HepG2 (cell line): ENCODE results near the gene DCP2. TPM values are rescaled to one million over a fixed set of nuclear protein-coding genes. Genes with fewer than 3 reads are reported as not detected.
A peak's percentile ranks its signal among the peaks of the same experiment; 100 is the strongest.

ENCODE experiments used
- ASH2L ChIP-seq: fragments of 300-600, 200-600 bp; sonication (generic); IDR thresholded peaks from 2 replicates; pipeline ENCODE4 v1.7.0; 2017; ENCODE audit warnings: low read depth, mild to moderate bottlenecking, moderate library complexity, mixed read lengths, low read length; ENCODE audit not compliant: insufficient read length
- CAMTA2 ChIP-seq: sonication (generic); formaldehyde crosslinking; IDR thresholded peaks from 2 replicates; pipeline ENCODE4 v1.4.0; 2020; ENCODE audit warnings: mild to moderate bottlenecking, missing genetic modification reagents, borderline replicate concordance
- CBFB ChIP-seq: sonication (generic); formaldehyde crosslinking; IDR thresholded peaks from 2 replicates; pipeline ENCODE4 v1.4.0; 2020; ENCODE audit warnings: missing genetic modification reagents
- DBP ChIP-seq: sonication (generic); formaldehyde crosslinking; IDR thresholded peaks from 2 replicates; pipeline ENCODE4 v1.4.0; 2020; ENCODE audit warnings: missing genetic modification reagents; ENCODE audit errors: not compliant biosample characterization
- MXD4 ChIP-seq: IDR thresholded peaks from 2 replicates; pipeline ENCODE4 v1.6.1; 2016; ENCODE audit warnings: mild to moderate bottlenecking, missing biosample characterization, missing genetic modification reagents
- SIX4 ChIP-seq: sonication (generic); formaldehyde crosslinking; IDR thresholded peaks from 2 replicates; pipeline ENCODE4 v1.4.0; 2020; ENCODE audit warnings: missing genetic modification reagents
- ZFX ChIP-seq: sonication (generic); formaldehyde crosslinking; IDR thresholded peaks from 2 replicates; pipeline ENCODE4 v1.4.0; 2020; ENCODE audit warnings: mild to moderate bottlenecking, low read depth, missing genetic modification reagents, moderate library complexity
- ZNF878 ChIP-seq: sonication (generic); formaldehyde crosslinking; IDR thresholded peaks from 2 replicates; pipeline ENCODE4 v1.8.1; 2023; ENCODE audit warnings: mild to moderate bottlenecking, missing genetic modification reagents, moderate library complexity
- polyA plus RNA-seq, 8 experiments: library from polyadenylated mRNA; depleted of rRNA in 3 of 8; stranded (reverse) in 7 of 8; unstranded in 1 of 8; fragments of >200 nt; fragmentation: Illumina TruSeq in 4 of 8; extraction: Trizol in 4 of 8; gene quantifications; 2 replicates each; pipeline versions ENCODE4 v1.2.1 to v1.2.3, GENCODE V29; 2011 to 2016; ENCODE audit warnings: low read depth in 4 of 8, missing spikeins in 1 of 8, mixed read lengths in 1 of 8; ENCODE audit not compliant: insufficient read depth in 1 of 8
- total RNA-seq, 5 experiments: library from RNA; depleted of rRNA; stranded (reverse); fragments of >200 nt; fragmentation: Illumina TruSeq; extraction: Trizol; gene quantifications; 2 replicates each; pipeline ENCODE4 v1.2.3, GENCODE V29; 2016; ENCODE audit warnings: low read depth in 1 of 5
- TF ChIP-seq, protein P1 (sequence below): IDR thresholded peaks from 2 replicates; pipeline ENCODE4 v1.6.1; 2016; ENCODE audit warnings: control low read depth
- TF ChIP-seq, protein P2 (sequence below): IDR thresholded peaks from 2 replicates; pipeline ENCODE4 v1.4.0; 2020; ENCODE audit warnings: mild to moderate bottlenecking, missing genetic modification reagents

The DCP2 gene
- total and polyA plus RNA-seq, 2 of the 13 experiments (the other 11 are each of a cell fraction or from before 2014, with no cell fraction given) = 16.2 to 63.4 TPM

DNA sequence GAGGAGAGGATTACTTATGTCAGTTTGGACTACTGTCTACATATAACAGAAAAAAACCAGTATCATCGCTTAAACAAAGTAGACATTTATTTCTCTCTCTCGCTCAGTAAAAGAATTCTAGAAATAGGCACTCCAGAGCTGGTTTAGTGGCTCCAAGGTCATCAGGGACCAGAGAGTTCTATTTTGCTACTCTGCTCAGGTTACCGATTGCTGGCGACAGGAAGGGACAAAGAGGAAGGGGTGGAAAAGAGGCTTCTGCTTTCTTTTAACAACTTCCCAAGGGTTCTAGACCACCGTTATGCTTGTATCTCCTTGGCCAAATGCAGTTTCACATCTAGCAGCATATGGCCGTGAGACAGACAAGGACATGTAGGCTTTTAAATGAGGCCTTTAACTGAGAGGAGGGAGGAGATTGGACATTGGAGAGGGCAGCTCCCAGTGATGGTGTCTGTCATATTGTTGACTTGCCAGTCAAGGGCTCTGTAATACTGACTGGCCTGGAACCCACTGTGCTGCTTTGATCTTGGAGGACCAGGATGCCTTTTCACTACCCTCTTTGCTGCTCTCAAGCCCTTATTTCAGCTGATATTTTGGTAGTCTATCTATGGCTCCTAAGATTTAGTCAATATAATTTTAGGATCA is 15.6 kb upstream of the DCP2 start (continued):
- TF ChIP-seq, protein P1, sequence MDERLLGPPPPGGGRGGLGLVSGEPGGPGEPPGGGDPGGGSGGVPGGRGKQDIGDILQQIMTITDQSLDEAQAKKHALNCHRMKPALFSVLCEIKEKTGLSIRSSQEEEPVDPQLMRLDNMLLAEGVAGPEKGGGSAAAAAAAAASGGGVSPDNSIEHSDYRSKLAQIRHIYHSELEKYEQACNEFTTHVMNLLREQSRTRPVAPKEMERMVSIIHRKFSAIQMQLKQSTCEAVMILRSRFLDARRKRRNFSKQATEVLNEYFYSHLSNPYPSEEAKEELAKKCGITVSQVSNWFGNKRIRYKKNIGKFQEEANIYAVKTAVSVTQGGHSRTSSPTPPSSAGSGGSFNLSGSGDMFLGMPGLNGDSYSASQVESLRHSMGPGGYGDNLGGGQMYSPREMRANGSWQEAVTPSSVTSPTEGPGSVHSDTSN (CRISPR knock-in tag) = 0 out of 2 replicates have a peak, but pooled peaks have one; percentile 29
- TF ChIP-seq DBP (CRISPR knock-in tag) = no peak
- TF ChIP-seq ASH2L = peak; percentile 38
- 0 out of 2 replicates have a peak, but pooled peaks have one; percentile 24 for TF ChIP-seq ZFX (CRISPR knock-in tag)
- no peak for TF ChIP-seq CAMTA2 (CRISPR knock-in tag)
- TF ChIP-seq CBFB (CRISPR knock-in tag) = no peak
- 0 out of 2 replicates have a peak, but pooled peaks have one; percentile 40 for TF ChIP-seq SIX4 (CRISPR knock-in tag)
- TF ChIP-seq MXD4 (CRISPR knock-in tag) = 0 out of 2 replicates have a peak, but pooled peaks have one; percentile 22
- TF ChIP-seq, protein P2, sequence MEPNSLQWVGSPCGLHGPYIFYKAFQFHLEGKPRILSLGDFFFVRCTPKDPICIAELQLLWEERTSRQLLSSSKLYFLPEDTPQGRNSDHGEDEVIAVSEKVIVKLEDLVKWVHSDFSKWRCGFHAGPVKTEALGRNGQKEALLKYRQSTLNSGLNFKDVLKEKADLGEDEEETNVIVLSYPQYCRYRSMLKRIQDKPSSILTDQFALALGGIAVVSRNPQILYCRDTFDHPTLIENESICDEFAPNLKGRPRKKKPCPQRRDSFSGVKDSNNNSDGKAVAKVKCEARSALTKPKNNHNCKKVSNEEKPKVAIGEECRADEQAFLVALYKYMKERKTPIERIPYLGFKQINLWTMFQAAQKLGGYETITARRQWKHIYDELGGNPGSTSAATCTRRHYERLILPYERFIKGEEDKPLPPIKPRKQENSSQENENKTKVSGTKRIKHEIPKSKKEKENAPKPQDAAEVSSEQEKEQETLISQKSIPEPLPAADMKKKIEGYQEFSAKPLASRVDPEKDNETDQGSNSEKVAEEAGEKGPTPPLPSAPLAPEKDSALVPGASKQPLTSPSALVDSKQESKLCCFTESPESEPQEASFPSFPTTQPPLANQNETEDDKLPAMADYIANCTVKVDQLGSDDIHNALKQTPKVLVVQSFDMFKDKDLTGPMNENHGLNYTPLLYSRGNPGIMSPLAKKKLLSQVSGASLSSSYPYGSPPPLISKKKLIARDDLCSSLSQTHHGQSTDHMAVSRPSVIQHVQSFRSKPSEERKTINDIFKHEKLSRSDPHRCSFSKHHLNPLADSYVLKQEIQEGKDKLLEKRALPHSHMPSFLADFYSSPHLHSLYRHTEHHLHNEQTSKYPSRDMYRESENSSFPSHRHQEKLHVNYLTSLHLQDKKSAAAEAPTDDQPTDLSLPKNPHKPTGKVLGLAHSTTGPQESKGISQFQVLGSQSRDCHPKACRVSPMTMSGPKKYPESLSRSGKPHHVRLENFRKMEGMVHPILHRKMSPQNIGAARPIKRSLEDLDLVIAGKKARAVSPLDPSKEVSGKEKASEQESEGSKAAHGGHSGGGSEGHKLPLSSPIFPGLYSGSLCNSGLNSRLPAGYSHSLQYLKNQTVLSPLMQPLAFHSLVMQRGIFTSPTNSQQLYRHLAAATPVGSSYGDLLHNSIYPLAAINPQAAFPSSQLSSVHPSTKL (CRISPR knock-in tag) = peak; percentile 36; the same call in 1 of the 2 replicates
- no peak for TF ChIP-seq ZNF878 (CRISPR knock-in tag)
